Measurements from ENCODE around the gene PLAAT3.

GRCh38 chr11:63611395-63611747 lies 2.9 kb downstream of the PLAAT3 start:
- no peak for TF ChIP-seq CTCF (IDR thresholded peaks at IDR 0.05; ENCODE audit: low read depth, low read length, missing input control)
- no peak for TF ChIP-seq RXRA (IDR thresholded peaks at IDR 0.05)
- no peak for TF ChIP-seq TAF1 (conservative IDR thresholded peaks at IDR 0.05)
- TF ChIP-seq GABPA (IDR thresholded peaks at IDR 0.05 in 1 of 2, conservative IDR thresholded peaks at IDR 0.05 in 1 of 2) = no peak
- TF ChIP-seq FOXA1 (IDR thresholded peaks at IDR 0.05) = no peak
- no peak for TF ChIP-seq ZBTB33 (IDR thresholded peaks at IDR 0.05)
- TF ChIP-seq SP1 (IDR thresholded peaks at IDR 0.05) = no peak
- TF ChIP-seq REST (IDR thresholded peaks at IDR 0.05) = no peak
- no peak for TF ChIP-seq RAD21 (IDR thresholded peaks at IDR 0.05)
- TF ChIP-seq MAX (IDR thresholded peaks at IDR 0.05) = no peak
- TF ChIP-seq ATF3 (IDR thresholded peaks at IDR 0.05) = no peak
- TF ChIP-seq JUND (IDR thresholded peaks at IDR 0.05) = no peak

Data from liver (tissue), 3 donors.